GM12891 (cell line): ENCODE data around the gene PAX8.

Experiments
- POLR2A ChIP-seq: IDR thresholded peaks from 2 replicates; pipeline ENCODE4 v1.6.1; 2011; ENCODE audit warnings: low read depth, low read length, control low read depth
- TAF1 ChIP-seq: IDR thresholded peaks from 2 replicates; pipeline ENCODE4 v1.6.1; 2011; ENCODE audit warnings: low read depth, low read length, control low read depth

- no peak for TF ChIP-seq TAF1
- no peak for TF ChIP-seq POLR2A
These were observed 98.4 kb downstream of the PAX8 start for GRCh38 chr2:113180131-113180946.
